Activated CD8-positive, alpha-beta memory T cell treated with anti-CD3 and anti-CD28 coated beads, Interleukin-2, amount 50 U/mL, for 1 hour (primary cell): ENCODE results near the gene RPS6KA4.
"Not testable (repeated sequence)": the region's sequence is repeated elsewhere in the genome, so short reads cannot be mapped to it uniquely, and the experiment has no call there.

Experiments
- DNase-seq: peaks from one replicate; pipeline ENCODE4 v3.0.0-alpha.2; 2020; ENCODE audit errors: extremely low read depth

RPS6KA4 gene

DNA sequence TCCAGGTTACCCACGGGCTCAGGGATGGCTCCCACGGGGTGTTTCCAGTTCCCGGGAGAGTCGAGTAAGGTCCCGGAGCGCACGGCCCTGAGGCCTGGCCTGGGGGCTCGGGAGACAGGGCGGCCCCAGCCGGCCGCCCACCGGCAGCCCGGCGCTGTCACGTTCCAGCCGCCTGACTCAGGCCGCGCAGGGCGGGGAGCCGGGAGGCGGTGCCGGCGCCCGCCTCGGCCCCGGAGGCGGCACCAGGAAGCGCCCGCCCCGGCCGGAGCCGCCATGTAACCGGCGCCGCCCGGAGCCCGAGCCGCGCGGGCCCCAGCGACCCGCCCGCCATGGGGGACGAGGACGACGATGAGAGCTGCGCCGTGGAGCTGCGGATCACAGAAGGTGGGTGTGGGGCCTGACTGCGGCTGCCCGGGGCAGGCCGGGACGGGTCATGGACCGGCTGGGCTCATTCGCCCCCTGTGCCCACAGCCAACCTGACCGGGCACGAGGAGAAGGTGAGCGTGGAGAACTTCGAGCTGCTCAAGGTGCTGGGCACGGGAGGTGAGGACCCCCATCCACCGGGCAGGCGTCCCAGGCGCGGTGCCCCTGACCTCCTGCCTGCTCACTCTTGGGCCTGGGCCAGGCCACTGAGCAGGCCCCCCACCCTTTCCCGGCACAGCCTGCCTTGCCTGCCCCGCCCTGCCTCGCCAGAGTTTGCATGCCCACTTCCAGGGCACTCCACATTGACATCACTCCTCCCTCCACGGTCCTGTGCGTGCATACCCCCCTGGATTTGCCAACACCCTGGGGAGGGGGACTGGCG, at the start of gene RPS6KA4:
Gene RPS6KA4, plus strand, starts transcription at position 256 of the 805 bp plus-strand sequence. Its CDS starts 74 bp downstream, at position 330.
- no peak for DNase-seq

DNA sequence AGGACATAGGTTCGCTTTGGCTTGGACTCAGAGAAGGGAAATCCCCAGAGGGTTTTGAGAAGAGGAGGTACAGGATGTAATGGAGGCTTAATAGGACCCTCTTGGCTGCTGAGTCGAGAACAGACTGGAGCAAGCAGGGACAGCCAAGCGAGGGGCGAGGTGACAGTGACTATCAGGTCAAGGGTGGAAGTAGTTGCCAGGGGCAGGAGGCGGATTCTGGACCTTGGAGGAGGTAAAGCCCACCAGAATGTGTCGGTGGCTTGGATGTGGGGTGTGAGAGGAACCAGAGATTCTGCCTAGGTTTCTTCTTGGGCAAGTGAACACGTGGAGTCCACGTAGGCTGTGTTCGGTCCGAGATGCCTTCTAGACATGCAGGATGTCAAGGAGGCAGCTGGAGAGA, 46.0 kb upstream of the RPS6KA4 start:
- no peak for DNase-seq

DNA sequence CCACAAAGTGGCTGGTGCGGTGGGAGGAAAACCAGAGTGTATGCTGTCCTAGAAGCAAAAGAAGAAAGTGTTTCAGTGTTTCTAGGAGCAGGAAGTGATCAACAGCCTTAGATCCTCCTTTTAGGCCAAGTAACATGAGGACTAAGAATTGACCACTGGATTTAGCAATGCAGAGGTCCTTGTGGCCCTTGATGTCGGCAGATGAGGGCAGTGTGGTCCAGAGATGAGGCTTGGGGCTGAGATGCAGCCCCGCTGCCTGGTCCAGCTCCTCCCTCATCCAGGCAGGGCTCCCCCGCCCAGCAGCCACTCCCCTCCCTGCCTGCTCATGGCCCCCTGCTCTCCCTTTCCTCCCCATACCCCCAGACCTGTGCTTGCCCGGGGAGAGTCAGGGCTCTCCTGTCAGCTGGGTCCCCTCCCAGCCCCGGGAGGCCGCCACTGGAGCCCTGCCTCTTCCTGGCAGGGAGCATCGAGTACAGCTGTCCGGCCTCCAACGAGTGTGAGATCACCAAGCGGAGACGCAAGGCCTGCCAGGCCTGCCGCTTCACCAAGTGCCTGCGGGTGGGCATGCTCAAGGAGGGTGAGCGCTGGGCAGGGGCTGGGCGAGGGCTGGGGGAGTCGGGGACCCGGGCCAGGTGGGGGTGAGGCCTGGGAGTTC, 45.3 kb upstream of the RPS6KA4 start:
- no peak for DNase-seq

DNA sequence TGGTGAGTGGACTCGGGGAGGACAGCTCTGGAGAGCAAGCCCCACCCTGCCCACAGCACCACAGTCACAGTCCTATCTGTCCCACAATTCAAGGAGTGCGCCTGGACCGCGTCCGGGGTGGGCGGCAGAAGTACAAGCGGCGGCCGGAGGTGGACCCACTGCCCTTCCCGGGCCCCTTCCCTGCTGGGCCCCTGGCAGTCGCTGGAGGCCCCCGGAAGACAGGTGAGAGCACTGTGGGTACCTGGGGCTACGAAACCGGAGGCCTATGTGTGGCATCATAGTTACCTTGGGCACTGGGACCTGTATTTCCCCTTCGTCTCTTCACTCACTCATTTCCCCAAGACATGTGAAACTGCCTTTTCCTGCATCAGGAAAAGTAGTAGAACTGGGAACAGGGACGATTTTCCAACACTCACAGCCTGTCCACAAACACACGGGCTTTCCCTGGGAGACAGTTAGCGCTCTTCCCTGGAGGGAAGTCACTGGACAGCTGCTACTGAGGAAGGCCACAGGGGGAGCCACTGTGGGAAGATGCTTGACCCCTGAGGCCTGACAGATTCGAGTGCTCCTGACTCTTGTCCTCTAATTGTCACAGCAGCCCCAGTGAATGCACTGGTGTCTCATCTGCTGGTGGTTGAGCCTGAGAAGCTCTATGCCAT, 44.7 kb upstream of the RPS6KA4 start:
- DNase-seq = no peak

DNA sequence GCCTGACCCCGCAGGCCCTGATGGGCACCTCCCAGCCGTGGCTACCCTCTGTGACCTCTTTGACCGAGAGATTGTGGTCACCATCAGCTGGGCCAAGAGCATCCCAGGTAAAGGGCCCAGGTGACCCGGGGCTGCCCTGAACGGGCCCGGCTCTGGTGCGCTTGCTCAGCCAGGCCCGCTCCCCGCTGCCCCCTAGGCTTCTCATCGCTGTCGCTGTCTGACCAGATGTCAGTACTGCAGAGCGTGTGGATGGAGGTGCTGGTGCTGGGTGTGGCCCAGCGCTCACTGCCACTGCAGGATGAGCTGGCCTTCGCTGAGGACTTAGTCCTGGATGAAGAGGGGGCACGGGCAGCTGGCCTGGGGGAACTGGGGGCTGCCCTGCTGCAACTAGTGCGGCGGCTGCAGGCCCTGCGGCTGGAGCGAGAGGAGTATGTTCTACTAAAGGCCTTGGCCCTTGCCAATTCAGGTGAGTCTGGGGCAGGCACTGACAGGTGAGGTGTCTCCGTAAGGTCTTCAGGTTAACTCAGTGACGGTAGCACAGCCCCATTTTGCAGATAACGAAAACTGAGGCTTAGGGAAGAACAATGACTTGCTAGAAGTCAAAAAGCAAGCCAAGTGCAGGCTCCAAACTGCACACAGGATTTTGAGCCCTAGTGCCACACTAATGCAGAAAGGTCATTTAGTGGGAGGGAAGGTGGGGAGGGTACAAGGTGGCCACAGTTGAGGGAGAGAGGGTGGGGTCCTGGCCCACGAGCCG, 44.0 kb upstream of the RPS6KA4 start:
- DNase-seq = no peak

DNA sequence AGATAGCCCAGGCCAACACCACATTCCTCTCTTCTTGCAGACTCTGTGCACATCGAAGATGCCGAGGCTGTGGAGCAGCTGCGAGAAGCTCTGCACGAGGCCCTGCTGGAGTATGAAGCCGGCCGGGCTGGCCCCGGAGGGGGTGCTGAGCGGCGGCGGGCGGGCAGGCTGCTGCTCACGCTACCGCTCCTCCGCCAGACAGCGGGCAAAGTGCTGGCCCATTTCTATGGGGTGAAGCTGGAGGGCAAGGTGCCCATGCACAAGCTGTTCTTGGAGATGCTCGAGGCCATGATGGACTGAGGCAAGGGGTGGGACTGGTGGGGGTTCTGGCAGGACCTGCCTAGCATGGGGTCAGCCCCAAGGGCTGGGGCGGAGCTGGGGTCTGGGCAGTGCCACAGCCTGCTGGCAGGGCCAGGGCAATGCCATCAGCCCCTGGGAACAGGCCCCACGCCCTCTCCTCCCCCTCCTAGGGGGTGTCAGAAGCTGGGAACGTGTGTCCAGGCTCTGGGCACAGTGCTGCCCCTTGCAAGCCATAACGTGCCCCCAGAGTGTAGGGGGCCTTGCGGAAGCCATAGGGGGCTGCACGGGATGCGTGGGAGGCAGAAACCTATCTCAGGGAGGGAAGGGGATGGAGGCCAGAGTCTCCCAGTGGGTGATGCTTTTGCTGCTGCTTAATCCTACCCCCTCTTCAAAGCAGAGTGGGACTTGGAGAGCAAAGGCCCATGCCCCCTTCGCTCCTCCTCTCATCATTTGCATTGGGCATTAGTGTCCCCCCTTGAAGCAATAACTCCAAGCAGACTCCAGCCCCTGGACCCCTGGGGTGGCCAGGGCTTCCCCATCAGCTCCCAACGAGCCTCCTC, 43.1 kb upstream of the RPS6KA4 start:
- DNase-seq = not testable (repeated sequence)

DNA sequence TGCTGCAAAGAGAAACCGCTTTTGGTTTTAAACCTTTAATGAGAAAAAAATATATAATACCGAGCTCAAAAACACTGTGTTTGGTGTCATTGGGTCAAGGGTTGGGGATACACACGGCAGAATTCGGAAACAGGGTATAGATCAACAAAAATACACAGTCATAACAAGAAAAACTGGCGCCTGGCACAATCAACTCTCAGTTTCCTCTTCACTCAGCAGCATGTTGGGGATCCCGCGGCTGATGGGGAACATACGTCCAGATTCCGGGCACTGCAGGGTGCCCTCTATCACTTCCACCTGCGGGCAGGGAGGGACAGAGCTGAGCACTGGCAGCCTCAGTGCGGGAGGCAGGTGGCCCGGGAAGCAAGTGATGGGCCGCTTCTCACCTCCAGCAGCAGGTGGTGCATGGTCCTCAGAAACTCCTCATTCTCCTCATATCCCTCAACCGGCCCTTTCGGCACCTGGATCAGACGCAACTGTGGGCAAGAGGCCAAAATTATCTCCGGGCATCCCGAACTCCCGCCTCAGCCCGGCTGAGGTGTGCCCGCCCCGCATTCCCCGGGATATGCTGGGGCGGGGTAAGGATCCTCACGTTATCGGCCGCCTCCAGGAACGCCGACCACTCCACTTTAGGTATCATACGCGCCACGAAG, 42.2 kb upstream of the RPS6KA4 start:
- no peak for DNase-seq

DNA sequence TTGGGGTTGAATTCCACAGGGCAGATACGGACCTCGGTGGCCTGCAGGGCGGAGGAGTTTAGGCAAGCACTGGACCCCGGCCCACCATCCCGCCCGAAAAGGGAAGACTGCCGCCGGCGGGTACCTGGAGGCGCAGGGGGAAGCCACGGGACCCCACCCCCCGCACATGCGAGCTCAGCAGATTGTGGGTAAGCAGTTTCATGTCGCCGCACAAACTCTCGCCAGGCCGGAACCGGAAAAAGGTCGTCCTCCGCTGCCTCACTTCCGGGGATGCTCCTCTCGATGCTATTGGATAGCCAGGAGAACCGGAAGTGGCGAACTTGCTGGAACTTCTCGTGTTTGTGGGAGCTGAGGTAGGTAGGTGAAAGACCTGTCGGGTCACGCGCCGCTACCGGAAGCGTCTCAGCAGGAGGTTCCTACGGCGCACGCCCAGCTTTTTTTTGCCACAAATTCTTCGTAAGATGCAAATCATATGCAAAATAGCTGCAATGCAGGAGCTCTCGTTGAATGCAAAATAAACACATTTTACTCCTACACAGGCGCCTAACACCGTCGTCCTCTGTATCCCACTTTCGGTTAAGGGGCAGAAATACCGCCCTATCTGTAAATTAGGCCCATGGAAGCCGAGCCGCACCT, 41.5 kb upstream of the RPS6KA4 start, which contains the start of gene TRMT112:
Gene TRMT112, minus strand, starts transcription at position 235 of the 636 bp plus-strand sequence. Its CDS starts 33 bp downstream, at position 202.
- peak; percentile 97 for DNase-seq

DNA sequence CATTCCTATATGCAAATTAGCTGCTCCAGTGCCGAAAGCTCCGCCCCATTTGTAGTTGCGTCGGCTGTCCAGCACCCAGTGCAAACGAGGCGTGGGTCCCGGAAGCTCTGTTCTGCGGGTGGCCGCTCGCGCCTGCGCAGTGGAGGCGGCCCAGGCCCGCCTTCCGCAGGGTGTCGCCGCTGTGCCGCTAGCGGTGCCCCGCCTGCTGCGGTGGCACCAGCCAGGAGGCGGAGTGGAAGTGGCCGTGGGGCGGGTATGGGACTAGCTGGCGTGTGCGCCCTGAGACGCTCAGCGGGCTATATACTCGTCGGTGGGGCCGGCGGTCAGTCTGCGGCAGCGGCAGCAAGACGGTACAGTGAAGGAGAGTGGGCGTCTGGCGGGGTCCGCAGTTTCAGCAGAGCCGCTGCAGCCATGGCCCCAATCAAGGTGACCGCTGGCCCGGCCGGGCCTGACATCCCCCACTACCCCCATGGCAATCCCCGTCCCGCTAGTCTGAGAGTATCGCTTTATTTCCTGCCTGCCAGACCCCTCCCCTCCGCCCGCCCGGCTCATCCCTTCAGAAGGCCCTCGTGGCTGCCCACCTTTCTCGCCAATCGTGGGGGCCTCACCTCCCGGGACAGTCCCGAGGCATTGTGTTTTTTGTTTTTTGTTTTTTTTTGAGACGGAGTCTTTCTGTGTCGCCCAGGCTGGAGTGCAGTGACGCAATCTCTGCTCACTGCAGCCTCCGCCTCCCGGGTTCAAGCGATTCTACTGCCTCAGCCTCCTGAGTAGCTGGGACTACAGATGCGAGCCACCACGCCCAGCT, 40.8 kb upstream of the RPS6KA4 start, which contains the start of gene PRDX5:
Gene PRDX5, plus strand, starts transcription at position 161 of the 805 bp plus-strand sequence. Its CDS starts 95 bp downstream, at position 256.
- peak; percentile 86 for DNase-seq

DNA sequence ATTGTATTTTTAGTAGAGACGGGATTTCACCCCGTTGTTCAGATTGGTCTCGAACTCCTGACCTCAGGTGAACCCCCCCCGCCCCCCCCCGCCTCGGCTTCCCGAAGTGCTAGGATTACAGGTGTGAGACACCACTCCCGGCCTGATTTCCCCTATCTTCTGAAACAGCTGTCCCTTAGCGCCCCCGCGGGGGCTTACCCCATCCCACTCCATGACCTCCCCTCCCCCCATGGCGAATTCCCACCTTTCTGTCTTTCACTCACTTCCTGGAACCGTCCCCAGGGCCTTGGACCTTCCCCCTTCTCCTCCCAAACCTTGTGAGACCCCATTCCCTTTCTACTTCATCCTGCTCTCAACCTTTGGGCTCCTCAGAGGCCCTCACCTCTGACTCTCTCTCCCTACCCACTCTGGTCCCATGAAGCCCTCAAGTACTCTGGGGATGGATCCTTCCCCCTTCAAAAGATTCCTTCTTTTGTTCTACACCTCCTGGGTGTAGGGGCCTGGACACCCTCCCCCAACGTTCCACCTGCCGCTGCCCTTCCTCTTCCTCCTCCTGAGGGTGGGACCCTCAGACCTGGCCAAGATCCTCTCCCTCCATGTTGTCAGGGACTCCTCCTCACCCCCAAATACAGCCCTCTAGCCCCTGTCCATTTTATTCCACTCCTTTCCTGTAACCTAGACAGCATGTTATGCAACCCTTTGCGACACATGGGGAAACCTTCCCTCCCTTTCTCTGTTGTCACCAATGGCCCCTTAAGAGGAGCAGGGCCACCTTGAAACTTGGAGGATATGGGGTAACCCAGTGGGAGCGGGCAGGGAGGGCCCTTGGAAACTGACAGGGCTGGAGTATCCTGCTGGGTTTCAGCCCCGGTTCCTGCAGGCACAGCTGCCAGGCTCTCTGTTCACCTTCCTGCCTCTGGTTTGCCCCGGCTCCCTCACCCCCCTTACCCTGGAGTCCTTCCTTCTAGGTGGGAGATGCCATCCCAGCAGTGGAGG, 39.9 kb upstream of the RPS6KA4 start:
- DNase-seq = no peak

DNA sequence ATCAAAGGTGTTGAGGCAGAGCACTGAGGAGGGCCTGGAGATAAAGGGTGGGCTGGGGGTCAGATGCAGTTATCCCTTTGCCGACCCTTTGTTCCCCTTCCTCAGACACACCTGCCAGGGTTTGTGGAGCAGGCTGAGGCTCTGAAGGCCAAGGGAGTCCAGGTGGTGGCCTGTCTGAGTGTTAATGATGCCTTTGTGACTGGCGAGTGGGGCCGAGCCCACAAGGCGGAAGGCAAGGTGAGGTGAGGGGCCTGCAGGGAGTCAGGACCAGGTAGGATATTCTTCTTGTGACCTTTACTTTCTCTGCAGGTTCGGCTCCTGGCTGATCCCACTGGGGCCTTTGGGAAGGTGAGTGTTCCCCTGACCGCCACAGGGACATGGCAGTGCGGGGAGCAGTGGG, 38.4 kb upstream of the RPS6KA4 start:
- DNase-seq = no peak

DNA sequence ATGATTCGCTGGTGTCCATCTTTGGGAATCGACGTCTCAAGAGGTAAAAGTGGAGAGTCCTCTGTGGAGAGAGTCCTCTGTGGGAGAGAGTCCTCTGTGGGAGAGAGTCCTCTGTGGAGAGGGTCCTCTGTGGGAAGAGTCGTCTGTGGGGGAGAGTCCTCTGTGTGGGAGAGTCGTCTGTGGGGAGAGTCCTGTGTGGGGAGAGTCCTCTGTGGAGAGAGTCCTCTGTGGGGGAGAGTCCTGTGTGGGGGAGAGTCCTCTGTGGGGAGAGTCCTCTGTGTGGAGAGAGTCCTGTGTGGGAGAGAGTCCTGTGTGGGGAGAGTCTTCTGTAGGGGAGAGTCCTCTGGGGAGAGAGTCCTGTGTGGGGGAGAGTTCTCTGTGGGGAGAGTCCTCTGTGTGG, 37.9 kb upstream of the RPS6KA4 start:
- DNase-seq = no peak

DNA sequence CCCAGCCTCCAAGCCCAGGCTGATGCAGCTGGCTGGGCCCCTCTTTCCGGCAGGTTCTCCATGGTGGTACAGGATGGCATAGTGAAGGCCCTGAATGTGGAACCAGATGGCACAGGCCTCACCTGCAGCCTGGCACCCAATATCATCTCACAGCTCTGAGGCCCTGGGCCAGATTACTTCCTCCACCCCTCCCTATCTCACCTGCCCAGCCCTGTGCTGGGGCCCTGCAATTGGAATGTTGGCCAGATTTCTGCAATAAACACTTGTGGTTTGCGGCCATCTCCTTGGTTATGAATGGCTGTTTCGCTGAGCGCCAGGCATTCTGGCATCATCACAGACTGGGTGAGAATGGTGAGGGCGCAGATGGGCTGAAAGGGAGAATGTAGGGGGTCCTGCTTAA, 37.4 kb upstream of the RPS6KA4 start:
- DNase-seq = no peak

DNA sequence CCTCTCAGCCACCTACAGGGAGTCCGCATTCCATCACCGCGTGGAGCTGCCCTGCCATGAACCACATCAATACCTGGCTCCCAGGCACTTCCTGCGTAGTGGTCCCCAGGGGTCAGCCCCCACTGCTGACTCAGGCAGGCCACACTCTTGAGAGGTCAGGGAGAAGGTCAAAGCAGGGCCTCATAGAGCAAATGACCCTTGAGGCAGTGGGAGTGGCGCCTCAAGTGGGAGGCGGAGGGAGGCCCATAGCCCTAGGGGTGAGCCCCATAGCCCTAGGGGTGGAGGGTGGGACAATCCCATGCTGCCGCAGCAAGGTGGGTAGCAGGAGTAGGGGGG, 36.1 kb upstream of the RPS6KA4 start:
- no peak for DNase-seq

DNA sequence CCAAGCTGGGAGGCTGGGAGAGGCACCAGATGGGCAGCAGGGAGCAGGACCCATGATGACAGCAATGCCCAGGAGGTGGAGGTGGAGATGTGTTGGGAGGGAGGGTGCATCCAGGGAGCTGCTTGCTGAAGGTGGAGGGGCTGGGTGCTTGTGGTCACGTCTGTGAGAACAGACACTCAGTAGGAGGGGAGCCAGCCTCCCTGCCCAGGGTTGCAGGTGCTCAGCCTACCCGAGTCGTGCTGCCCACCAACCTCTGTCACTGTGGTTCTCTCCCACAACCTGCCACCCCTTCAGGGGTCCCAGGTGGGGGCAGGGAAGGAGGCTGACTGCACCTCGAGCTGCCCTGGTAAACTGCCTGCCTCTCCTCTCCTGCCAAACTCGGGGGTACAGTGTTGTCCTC, 35.6 kb upstream of the RPS6KA4 start:
- no peak for DNase-seq

DNA sequence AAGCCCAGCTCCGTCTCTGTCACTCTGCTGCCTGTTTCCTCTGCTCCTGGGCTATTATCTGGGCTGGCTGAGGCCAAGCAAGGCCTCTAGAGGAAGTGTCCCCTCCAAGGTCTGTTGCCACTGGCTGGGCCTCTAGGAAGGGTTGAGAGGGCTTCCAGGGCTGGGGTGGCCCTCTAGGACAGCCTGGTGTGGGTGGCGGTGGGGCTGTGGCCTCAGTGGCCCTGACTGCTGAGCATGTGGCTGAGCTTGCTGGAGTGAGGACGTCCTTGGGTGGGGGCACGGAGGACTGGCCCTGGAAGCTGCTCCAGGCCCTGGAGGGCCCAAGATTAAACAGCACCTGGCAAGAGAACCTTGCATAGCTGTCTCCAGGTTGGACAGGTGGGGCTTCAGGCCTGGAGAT, 35.0 kb upstream of the RPS6KA4 start:
- not testable (repeated sequence) for DNase-seq

DNA sequence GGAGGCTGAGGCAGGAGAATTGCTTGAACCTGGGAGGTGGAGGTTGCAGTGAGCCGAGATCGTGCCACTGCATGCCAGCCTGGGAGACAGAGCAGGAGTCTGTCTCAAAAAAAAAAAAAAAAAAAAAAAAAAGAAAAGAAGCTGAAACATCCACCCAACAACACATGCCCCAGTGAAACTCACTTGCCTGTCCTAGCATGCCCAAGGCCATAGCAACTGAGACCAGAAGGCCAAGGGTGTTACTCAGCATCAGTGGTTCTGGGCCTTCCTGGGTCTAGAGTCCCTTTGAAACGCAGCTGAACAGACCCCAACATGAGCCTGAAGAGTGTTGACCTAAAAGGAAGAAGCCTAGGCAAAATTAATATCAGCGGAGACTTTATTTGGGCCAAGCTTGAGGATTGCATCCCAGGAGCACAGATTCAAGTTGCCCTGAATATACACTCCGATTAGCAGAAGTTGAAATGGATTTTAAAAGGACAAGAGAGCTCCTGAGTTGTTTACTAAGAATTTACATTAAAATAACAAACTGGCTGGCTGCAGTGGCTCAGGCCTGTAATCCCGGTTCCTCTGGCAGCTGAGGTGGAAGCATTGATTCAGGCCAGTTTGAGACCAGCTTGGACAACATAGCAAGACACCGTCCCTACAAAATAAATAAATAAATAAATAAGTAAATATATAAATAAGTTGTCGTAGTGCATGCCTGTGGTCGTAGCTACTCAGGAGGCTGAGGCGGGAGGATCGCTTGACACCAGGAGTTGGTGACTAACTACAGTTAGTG, 34.1 kb upstream of the RPS6KA4 start:
- no peak for DNase-seq
